KMS-11 (cell line): Measurements from ENCODE around the gene RTCA.
"Not testable (repeated sequence)": the region's sequence is repeated elsewhere in the genome, so short reads cannot be mapped to it uniquely, and the experiment has no call there.

ENCODE experiments used
- H2AFZ ChIP-seq: fragments of 200-600 bp; sonication (generic); 2 replicates; pipeline ENCODE4 v1.6.1; 2016; ENCODE audit warnings: antibody characterized with exemption, mixed run types, low read depth
- H3K27ac ChIP-seq: fragments of 200-600 bp; sonication (generic); 2 replicates; pipeline ENCODE4 v1.6.1; 2016; ENCODE audit warnings: mild to moderate bottlenecking, mixed run types
- H3K27me3 ChIP-seq: fragments of 200-600 bp; sonication (generic); 2 replicates; pipeline ENCODE4 v1.6.1; 2017; ENCODE audit warnings: mild to moderate bottlenecking, low read depth, mixed run types, moderate library complexity; ENCODE audit not compliant: insufficient read depth
- H3K36me3 ChIP-seq: fragments of 200-600 bp; sonication (generic); 2 replicates; pipeline ENCODE4 v1.6.1; 2017; ENCODE audit warnings: mild to moderate bottlenecking, mixed run types; ENCODE audit not compliant: insufficient read depth
- H3K4me1 ChIP-seq: fragments of 200-600 bp; sonication (generic); 2 replicates; pipeline ENCODE4 v1.6.1; 2016; ENCODE audit warnings: mild to moderate bottlenecking, low read depth, mixed run types; ENCODE audit not compliant: poor library complexity, severe bottlenecking
- H3K4me2 ChIP-seq: fragments of 200-600 bp; sonication (generic); 2 replicates; pipeline ENCODE4 v1.7.0; 2016; ENCODE audit warnings: mild to moderate bottlenecking, mixed run types
- H3K4me3 ChIP-seq: fragments of 200-600 bp; sonication (generic); IDR thresholded peaks from 2 replicates; pipeline ENCODE4 v1.6.1; 2017; ENCODE audit warnings: low read depth, low read length, mixed read lengths; ENCODE audit not compliant: insufficient read depth
- H3K79me2 ChIP-seq: fragments of 200-600 bp; sonication (generic); 2 replicates; pipeline ENCODE4 v1.6.1; 2016; ENCODE audit warnings: low read depth, mixed run types; ENCODE audit not compliant: insufficient read depth
- H3K9ac ChIP-seq: fragments of 200-600 bp; sonication (generic); 2 replicates; pipeline ENCODE4 v1.6.1; 2016; ENCODE audit warnings: mild to moderate bottlenecking, mixed run types
- H4K20me1 ChIP-seq: fragments of 200-600 bp; sonication (generic); 2 replicates; pipeline ENCODE4 v1.6.1; 2016; ENCODE audit warnings: mild to moderate bottlenecking, mixed run types; ENCODE audit not compliant: insufficient read depth
- CTCF ChIP-seq: fragments of 200-600 bp; sonication (generic); conservative IDR thresholded peaks from 2 replicates; pipeline ENCODE4 v1.6.1; 2017; ENCODE audit warnings: low read depth, mild to moderate bottlenecking, antibody characterized with exemption, low read length, moderate library complexity, mixed read lengths

Gene RTCA

GRCh38 chr1:100284591-100284990 is 18.6 kb downstream of the RTCA start:
- Histone ChIP-seq H3K4me2 (no peak overlapping the region), H3K4me3 (no peak overlapping the region), H3K9ac (no peak overlapping the region), H3K79me2 (no peaks in the 10 kb centered on the region), H2AFZ (no peak overlapping the region), H3K27ac (no peak overlapping the region), H3K36me3 (no peaks in the 10 kb centered on the region), H3K27me3 (no peaks in the 10 kb centered on the region), H3K4me1 (no peaks in the 10 kb centered on the region), H4K20me1 (no peaks in the 10 kb centered on the region)
- TF ChIP-seq CTCF: no peak

- TF ChIP-seq CTCF: no peak
Measured at GRCh38 chr1:100287162-100287561, 21.1 kb downstream of the RTCA start.

GRCh38 chr1:100290291-100290690 is 24.3 kb downstream of the RTCA start:
- Histone ChIP-seq H3K4me2 (no peak overlapping the region), H3K4me1 (no peaks in the 10 kb centered on the region), H2AFZ (no peak overlapping the region), H3K4me3 (no peak overlapping the region), H3K36me3 (no peaks in the 10 kb centered on the region), H3K9ac (no peak overlapping the region), H3K79me2 (no peaks in the 10 kb centered on the region), H4K20me1 (no peaks in the 10 kb centered on the region), H3K27ac (no peak overlapping the region), H3K27me3 (no peaks in the 10 kb centered on the region)
- TF ChIP-seq CTCF: no peak

More at GRCh38 chr1:100287162-100287561, 21.1 kb downstream of the RTCA start:
- H3K4me1 ChIP-seq: no peaks in the 10 kb centered on the region
- no peak overlapping the region for H3K4me3 ChIP-seq
- no peaks in the 10 kb centered on the region for H3K79me2 ChIP-seq
- H4K20me1 ChIP-seq: no peaks in the 10 kb centered on the region
- H2AFZ ChIP-seq: no peak overlapping the region
- H3K36me3 ChIP-seq: no peaks in the 10 kb centered on the region
- no peak overlapping the region for H3K27ac ChIP-seq
- no peak overlapping the region for H3K4me2 ChIP-seq
- H3K9ac ChIP-seq: no peak overlapping the region
- no peaks in the 10 kb centered on the region for H3K27me3 ChIP-seq

GRCh38 chr1:100292711-100293110 is 26.7 kb downstream of the RTCA start:
- Histone ChIP-seq H3K27ac (no peak overlapping the region), H3K27me3 (no peaks in the 10 kb centered on the region), H3K4me3 (no peak overlapping the region), H3K4me2 (no peak overlapping the region), H3K79me2 (no peaks in the 10 kb centered on the region), H2AFZ (no peak overlapping the region), H3K4me1 (no peaks in the 10 kb centered on the region), H3K36me3 (no peaks in the 10 kb centered on the region), H4K20me1 (no peaks in the 10 kb centered on the region), H3K9ac (no peak overlapping the region)
- no peak for TF ChIP-seq CTCF

GRCh38 chr1:100296140-100296539 is 30.1 kb downstream of the RTCA start:
- TF ChIP-seq CTCF: no peak
- no peaks in the 10 kb centered on the region for H3K4me1 ChIP-seq
- H2AFZ ChIP-seq: no peak overlapping the region
- H3K27me3 ChIP-seq: no peaks in the 10 kb centered on the region
- H3K27ac ChIP-seq: no peak overlapping the region
- no peak overlapping the region for H3K4me2 ChIP-seq
- no peak overlapping the region for H3K4me3 ChIP-seq
- no peaks in the 10 kb centered on the region for H3K36me3 ChIP-seq
- H3K9ac ChIP-seq: no peak overlapping the region
- no peaks in the 10 kb centered on the region for H4K20me1 ChIP-seq
- no peaks in the 10 kb centered on the region for H3K79me2 ChIP-seq

- H3K27me3 ChIP-seq, H3K4me1 ChIP-seq, H3K9ac ChIP-seq, H3K4me3 ChIP-seq, H2AFZ ChIP-seq, H3K79me2 ChIP-seq, H4K20me1 ChIP-seq, H3K27ac ChIP-seq, H3K36me3 ChIP-seq, H3K4me2 ChIP-seq: not testable (repeated sequence)
Measured at GRCh38 chr1:100296997-100297396, 31.0 kb downstream of the RTCA start.
